GM18520 (cell line): Measurements from ENCODE around the gene CCND3.

Experiments used
- ATAC-seq: cut with Tn5 transposase; IDR thresholded peaks from one replicate; pipeline ENCODE4 v1.9.1; 2021; ENCODE audit not compliant: unreplicated experiment

CCND3 gene

GRCh38 chr6:41927253-41927652, 14.4 kb downstream of the CCND3 start:
- no peak for ATAC-seq

GRCh38 chr6:41922154-41922553, 19.5 kb downstream of the CCND3 start:
- no peak for ATAC-seq

GRCh38 chr6:41921712-41921998, 20.0 kb downstream of the CCND3 start:
- ATAC-seq: no peak

- ATAC-seq: peak; percentile 84
Measured at GRCh38 chr6:41920921-41921711, 20.5 kb downstream of the CCND3 start, which contains the start of the genes BYSL and MED20. BYSL (plus strand) TSS chr6:41921499; CDS start chr6:41921563, 64 bp downstream. MED20 (minus strand) TSS chr6:41921139; CDS start chr6:41921018, 121 bp downstream.

- no peak for ATAC-seq
Measured at GRCh38 chr6:41917528-41917927, 24.1 kb downstream of the CCND3 start.

- no peak for ATAC-seq
Measured at GRCh38 chr6:41914869-41915530, 26.6 kb downstream of the CCND3 start.

- ATAC-seq: no peak
Measured at GRCh38 chr6:41914343-41914742, 27.3 kb downstream of the CCND3 start.

GRCh38 chr6:41909727-41910126, 31.9 kb downstream of the CCND3 start:
- ATAC-seq: no peak

GRCh38 chr6:41901882-41902519, 39.6 kb downstream of the CCND3 start:
- ATAC-seq: no peak

- ATAC-seq: no peak
Measured at GRCh38 chr6:41900861-41901260, 40.7 kb downstream of the CCND3 start.

GRCh38 chr6:41896281-41896680, 45.3 kb downstream of the CCND3 start:
- no peak for ATAC-seq

- peak; percentile 68 for ATAC-seq
Measured at GRCh38 chr6:41895300-41896233, 46.0 kb downstream of the CCND3 start, which contains the start of gene USP49. USP49 (minus strand) TSS chr6:41895375; CDS start chr6:41806983, 88,392 bp downstream.

GRCh38 chr6:41894366-41895299, 47.0 kb downstream of the CCND3 start:
- ATAC-seq: no peak

GRCh38 chr6:41892921-41893564, 48.6 kb downstream of the CCND3 start:
- no peak for ATAC-seq

GRCh38 chr6:41887331-41887751, 54.3 kb downstream of the CCND3 start:
- ATAC-seq: no peak

GRCh38 chr6:41885930-41886329, 55.7 kb downstream of the CCND3 start:
- ATAC-seq: no peak

GRCh38 chr6:41884957-41885356, 56.7 kb downstream of the CCND3 start:
- ATAC-seq: no peak
